ENCODE results near the gene HEXIM2. TPM values are rescaled to one million over a fixed set of nuclear protein-coding genes. Genes with fewer than 3 reads are reported as not detected.

The HEXIM2 gene
- total and polyA plus RNA-seq, 2 of the 13 experiments (the other 11 are each of a cell fraction or from before 2014, with no cell fraction given), result 27.1 to 32.4 TPM

GRCh38 chr17:45160447-45161287 is 1.0 kb upstream of the HEXIM2 start (continued):
- TF ChIP-seq AFF4 (CRISPR knock-in tag; IDR thresholded peaks at IDR 0.05) (no peak), MBD4 (IDR thresholded peaks at IDR 0.05; ENCODE audit: borderline replicate concordance, low read length) (no peak), FOXA1 (IDR thresholded peaks at IDR 0.05) (no peak), FOXA1 (CRISPR knock-in tag; IDR thresholded peaks at IDR 0.05) (no peak), NR3C1 (CRISPR knock-in tag; IDR thresholded peaks at IDR 0.05) (no peak), PHB2 (IDR thresholded peaks at IDR 0.05; ENCODE audit: partially characterized antibody) (no peak), KDM5B (CRISPR knock-in tag; IDR thresholded peaks at IDR 0.05; ENCODE audit: borderline replicate concordance) (0 out of 2 replicates have a peak, but pooled peaks have one; percentile 95), ZNF484 (CRISPR knock-in tag; IDR thresholded peaks at IDR 0.05; ENCODE audit: borderline replicate concordance, low read depth) (no peak; the same call in 1 of the 2 replicates), ZNF414 (CRISPR knock-in tag; IDR thresholded peaks at IDR 0.05) (peak; percentile 21; the same call in 1 of the 2 replicates), HNF1B (CRISPR knock-in tag; IDR thresholded peaks at IDR 0.05) (0 out of 2 replicates have a peak, but pooled peaks have one; percentile 29), HDAC1 (CRISPR knock-in tag; IDR thresholded peaks at IDR 0.05) (peak; percentile 83), KAT8 (CRISPR knock-in tag; IDR thresholded peaks at IDR 0.05) (no peak), ZBTB21 (CRISPR knock-in tag; IDR thresholded peaks at IDR 0.05) (no peak), NFE2L1 (CRISPR knock-in tag; IDR thresholded peaks at IDR 0.05; ENCODE audit: borderline replicate concordance) (no peak), TSC22D2 (CRISPR knock-in tag; IDR thresholded peaks at IDR 0.05; ENCODE audit: borderline replicate concordance) (no peak), ZNF451 (CRISPR knock-in tag; IDR thresholded peaks at IDR 0.05) (no peak), YEATS4 (CRISPR knock-in tag; IDR thresholded peaks at IDR 0.05; ENCODE audit: borderline replicate concordance) (peak; percentile 88; the same call in 1 of the 2 replicates), MYNN (CRISPR knock-in tag; IDR thresholded peaks at IDR 0.05; ENCODE audit: low read depth) (no peak), GATAD1 (CRISPR knock-in tag; IDR thresholded peaks at IDR 0.05) (peak; percentile 33; the same call in 1 of the 2 replicates), ZSCAN21 (CRISPR knock-in tag; IDR thresholded peaks at IDR 0.05; ENCODE audit: borderline replicate concordance) (0 out of 2 replicates have a peak, but pooled peaks have one; percentile 27), HNRNPUL1 (IDR thresholded peaks at IDR 0.05; ENCODE audit: low read depth, low read length) (no peak; the same call in 1 of the 2 replicates), ZNF580 (CRISPR knock-in tag; IDR thresholded peaks at IDR 0.05; ENCODE audit: borderline replicate concordance, low read depth) (0 out of 2 replicates have a peak, but pooled peaks have one; percentile 82), PCBP2 (optimal IDR thresholded peaks at IDR 0.05; ENCODE audit: low read depth, low read length, poor library complexity, severe bottlenecking) (no peak), TOE1 (CRISPR knock-in tag; IDR thresholded peaks at IDR 0.05) (peak; percentile 31; the same call in 1 of the 2 replicates)
